Measurements from ENCODE around the gene VRK3.

- TF ChIP-seq POLR2AphosphoS5 (IDR thresholded peaks at IDR 0.05; ENCODE audit: low read depth, low read length) (peak; percentile 66; the same call in 1 of the 2 replicates), CTCF (IDR thresholded peaks at IDR 0.05) (no peak), RXRA (IDR thresholded peaks at IDR 0.05; ENCODE audit: borderline replicate concordance, low read depth) (peak; percentile 78), NRF1 (IDR thresholded peaks at IDR 0.05; ENCODE audit: low read depth, low read length) (no peak), NFIC (IDR thresholded peaks at IDR 0.05; ENCODE audit: borderline replicate concordance) (peak; percentile 76), USF2 (IDR thresholded peaks at IDR 0.05; ENCODE audit: borderline replicate concordance, low read depth, low read length) (no peak), CHD2 (IDR thresholded peaks at IDR 0.05; ENCODE audit: low read length, partially characterized antibody) (no peak), MEF2A (IDR thresholded peaks at IDR 0.05; ENCODE audit: borderline replicate concordance, low read depth) (peak; percentile 97)
Measured at GRCh38 chr19:50003810-50004419, 21.3 kb downstream of the VRK3 start.

All from SK-N-SH (cell line).